Colonic mucosa (tissue), 4 donors: ENCODE measurements around the gene ISOC1. TPM values are rescaled to one million over a fixed set of nuclear protein-coding genes. Genes with fewer than 3 reads are reported as not detected.

Source experiments
- DNase-seq: peaks from one replicate; pipeline ENCODE4 v3.0.0-alpha.2; 2020
- H3K27ac ChIP-seq: fragments of 200-600 bp; one replicate; pipeline ENCODE4 v1.8.0; 2021
- H3K27me3 ChIP-seq: fragments of 200-600 bp; one replicate; pipeline ENCODE4 v1.8.0; 2021
- H3K36me3 ChIP-seq: fragments of 200-600 bp; one replicate; pipeline ENCODE4 v1.8.0; 2021
- H3K4me1 ChIP-seq: fragments of 200-600 bp; one replicate; pipeline ENCODE4 v1.8.0; 2021; ENCODE audit warnings: mild to moderate bottlenecking
- H3K4me3 ChIP-seq: fragments of 200-600 bp; one replicate; pipeline ENCODE4 v1.8.0; 2021
- H3K9ac ChIP-seq, 2 donors: one replicate each; pipeline ENCODE4 v1.7.0; 2013; ENCODE audit warnings: control low read depth in 2 of 2, low read depth in 2 of 2, low read length in 2 of 2
- H3K9me3 ChIP-seq: fragments of 200-600 bp; one replicate; pipeline ENCODE4 v1.8.0; 2021
- CTCF ChIP-seq: fragments of 200-600 bp; IDR thresholded peaks from one replicate; pipeline ENCODE4 v1.8.0; 2022; ENCODE audit warnings: antibody characterized with exemption, mild to moderate bottlenecking
- intact Hi-C: fragments of 100-400 bp; cut with DNase I; formaldehyde crosslinking; loops from one replicate; pipeline ENCODE4 v1.14.1; 2022
- total RNA-seq, 2 donors: library from RNA; stranded (reverse); fragmentation: NEBNext Ultra II Directional in 1 of 2; extraction: Animal tissue kit (Norgen Biotek cat#: 25700) in 1 of 2; gene quantifications; one replicate each; pipeline ENCODE4 v1.2.1, GENCODE V29; 2021
- donor health status: healthy.
- donor health status: DM: no; HTN: no; CAD: no.
- donor health status: DM: no; HTN: no; CAD: no.

Gene ISOC1
- total RNA-seq, 2 donors from 2014 or later, result 36.2 to 36.4 TPM

- intact Hi-C loops, result no loop called here
These were observed 16.3 kb upstream of the ISOC1 start for GRCh38 chr5:129078247-129078646.

GRCh38 chr5:129078660-129079059 is 15.9 kb upstream of the ISOC1 start:
- DNase-seq, result no peak
- no peak for TF ChIP-seq CTCF
- H3K4me3 ChIP-seq, result no peak overlapping the region
- no peaks in the 10 kb centered on the region for H3K9me3 ChIP-seq
- H3K9ac ChIP-seq, result no peak overlapping the region
- no peaks in the 10 kb centered on the region for H3K27me3 ChIP-seq
- no peaks in the 10 kb centered on the region for H3K36me3 ChIP-seq
- intact Hi-C loops, result no loop called here
- H3K4me1 ChIP-seq, result no peaks in the 10 kb centered on the region
- no peak overlapping the region for H3K27ac ChIP-seq

More at GRCh38 chr5:129078247-129078646, 16.3 kb upstream of the ISOC1 start:
- DNase-seq, result no peak
- no peak overlapping the region for H3K9ac ChIP-seq
- no peaks in the 10 kb centered on the region for H3K36me3 ChIP-seq
- H3K9me3 ChIP-seq, result no peaks in the 10 kb centered on the region
- H3K27ac ChIP-seq, result no peak overlapping the region
- no peaks in the 10 kb centered on the region for H3K27me3 ChIP-seq
- H3K4me3 ChIP-seq, result no peak overlapping the region
- H3K4me1 ChIP-seq, result no peaks in the 10 kb centered on the region
- TF ChIP-seq CTCF, result no peak

- Histone ChIP-seq H3K36me3 (no peaks in the 10 kb centered on the region), H3K4me1 (no peaks in the 10 kb centered on the region), H3K27me3 (no peaks in the 10 kb centered on the region), H3K9me3 (no peaks in the 10 kb centered on the region), H3K4me3 (no peak overlapping the region), H3K27ac (no peak overlapping the region), H3K9ac (no peak overlapping the region)
- no peak for DNase-seq
- TF ChIP-seq CTCF, result no peak
- intact Hi-C loops, result no loop called here
These were observed 15.1 kb upstream of the ISOC1 start for GRCh38 chr5:129079496-129079895.

- no peak for TF ChIP-seq CTCF
- no peaks in the 10 kb centered on the region for H3K9me3 ChIP-seq
- H3K4me3 ChIP-seq, result no peak overlapping the region
- intact Hi-C loops, result no loop called here
- H3K9ac ChIP-seq, result no peak overlapping the region
- H3K36me3 ChIP-seq, result no peaks in the 10 kb centered on the region
- H3K27ac ChIP-seq, result no peak overlapping the region
- H3K27me3 ChIP-seq, result no peaks in the 10 kb centered on the region
- DNase-seq, result no peak
- no peaks in the 10 kb centered on the region for H3K4me1 ChIP-seq
These were observed 13.8 kb upstream of the ISOC1 start for GRCh38 chr5:129080766-129081165.

- Histone ChIP-seq H3K4me3 (no peak overlapping the region), H3K9ac (no peak overlapping the region), H3K27me3 (no peaks in the 10 kb centered on the region), H3K36me3 (no peaks in the 10 kb centered on the region), H3K27ac (no peak overlapping the region), H3K9me3 (no peaks in the 10 kb centered on the region), H3K4me1 (no peaks in the 10 kb centered on the region)
- DNase-seq, result no peak
- no peak for TF ChIP-seq CTCF
- intact Hi-C loops, result no loop called here
These were observed 12.1 kb upstream of the ISOC1 start for GRCh38 chr5:129082225-129083136.
